NK-92 (cell line): Measurements from ENCODE around the gene SERPINA9.
"Not testable (repeated sequence)": the region's sequence is repeated elsewhere in the genome, so short reads cannot be mapped to it uniquely, and the experiment has no call there.

Experiments used
- DNase-seq: peaks from one replicate; lab custom pipeline; 2025; ENCODE audit not compliant: unreplicated experiment; lab: John Stamatoyannopoulos, UW

The SERPINA9 gene

GRCh38 chr14:94476023-94476422, at the start of gene SERPINA9:
Gene SERPINA9 (minus strand): TSS chr14:94476197. CDS start chr14:94469840, 6,357 bp downstream.
- DNase-seq: no peak

DNA sequence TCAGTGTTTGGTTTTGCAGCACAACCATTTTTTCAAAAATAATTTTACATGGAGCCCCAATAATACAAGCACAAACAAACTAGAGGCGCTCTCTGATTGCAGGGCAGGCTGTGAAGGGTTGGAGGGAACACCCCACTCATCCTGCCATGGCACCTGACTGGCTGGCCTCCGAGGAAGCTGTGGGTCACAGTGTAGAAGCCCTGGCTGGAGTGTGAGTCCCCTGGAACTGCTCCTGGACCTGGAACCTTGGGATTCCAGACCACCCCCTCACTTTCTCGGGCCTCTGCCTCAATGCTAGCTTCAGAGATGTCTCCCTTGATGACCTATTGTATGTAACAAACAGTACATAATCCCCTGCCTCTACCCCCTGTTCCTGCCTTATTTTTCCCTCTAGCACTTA, 48.1 kb upstream of the SERPINA9 start:
- DNase-seq: no peak

GRCh38 chr14:94523265-94523664, 47.3 kb upstream of the SERPINA9 start:
- DNase-seq: no peak

DNA sequence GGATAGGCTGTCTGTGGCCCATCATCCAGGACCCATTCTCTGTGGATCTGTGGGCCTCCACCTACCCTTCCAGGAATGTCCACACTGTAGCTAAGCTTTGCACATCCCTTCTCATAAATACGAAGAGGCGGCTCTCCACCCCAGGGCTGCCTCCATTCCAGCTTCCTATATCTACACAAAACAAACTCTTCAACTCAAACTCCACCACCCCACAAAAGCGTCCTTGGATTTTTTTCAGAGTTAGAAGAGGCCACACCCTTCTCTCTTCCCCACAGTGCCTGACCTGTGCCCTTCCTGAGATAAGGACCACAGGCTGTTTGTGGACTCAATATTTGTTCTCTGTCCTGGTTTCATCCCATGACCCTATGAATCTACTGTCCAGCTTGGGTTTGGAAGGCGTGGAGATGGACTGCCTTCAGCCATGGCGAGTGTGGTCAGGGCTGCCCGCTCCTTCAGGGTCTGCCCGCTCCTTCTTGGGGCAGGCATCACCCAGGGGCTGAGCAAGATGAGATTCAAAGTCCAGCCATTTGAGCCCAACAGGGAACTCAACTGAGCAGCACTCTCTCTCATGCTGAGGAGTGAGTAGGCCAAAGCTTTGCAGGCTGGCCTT, 46.2 kb upstream of the SERPINA9 start:
- no peak for DNase-seq

DNA sequence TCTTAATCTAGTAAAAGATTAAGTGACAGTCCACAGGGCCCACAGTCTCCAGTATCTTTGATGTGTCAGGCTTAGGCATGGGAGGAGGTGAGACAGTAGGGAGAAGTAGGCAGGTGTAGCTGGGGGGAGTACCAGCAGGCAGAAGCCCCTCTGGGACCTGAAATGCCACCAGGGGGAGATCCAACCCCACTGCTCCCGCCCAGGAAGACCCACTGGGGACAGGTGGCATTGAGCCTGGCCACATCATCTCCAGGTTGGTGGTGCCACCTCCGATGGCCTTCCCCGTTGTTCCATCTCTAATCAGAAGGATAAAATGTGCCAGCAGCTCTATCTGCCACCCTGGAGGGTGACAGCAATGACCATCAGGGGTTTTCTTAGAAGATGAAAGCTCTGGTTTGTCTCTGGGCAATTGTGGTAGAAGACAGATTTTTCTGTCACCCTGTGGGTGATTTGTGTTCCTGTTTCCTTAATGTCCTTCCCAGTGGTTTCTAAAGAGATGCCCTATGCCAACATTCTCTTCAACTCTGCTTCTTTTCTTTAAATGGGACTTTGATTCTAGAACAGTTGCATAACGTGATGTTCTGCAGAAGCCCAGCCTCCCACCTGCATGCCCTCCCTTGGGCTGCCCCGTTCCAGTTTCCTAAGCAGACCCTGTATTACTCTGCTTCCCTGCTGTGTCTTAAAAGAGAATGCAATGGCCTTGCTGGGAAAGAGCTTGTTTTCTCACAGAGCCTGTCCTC, 45.5 kb upstream of the SERPINA9 start:
- no peak for DNase-seq

- no peak for DNase-seq
Measured at GRCh38 chr14:94517641-94518257, 41.8 kb upstream of the SERPINA9 start.

- no peak for DNase-seq
Measured at GRCh38 chr14:94517248-94517640, 41.2 kb upstream of the SERPINA9 start.

GRCh38 chr14:94515856-94516255, 39.9 kb upstream of the SERPINA9 start:
- no peak for DNase-seq

DNA sequence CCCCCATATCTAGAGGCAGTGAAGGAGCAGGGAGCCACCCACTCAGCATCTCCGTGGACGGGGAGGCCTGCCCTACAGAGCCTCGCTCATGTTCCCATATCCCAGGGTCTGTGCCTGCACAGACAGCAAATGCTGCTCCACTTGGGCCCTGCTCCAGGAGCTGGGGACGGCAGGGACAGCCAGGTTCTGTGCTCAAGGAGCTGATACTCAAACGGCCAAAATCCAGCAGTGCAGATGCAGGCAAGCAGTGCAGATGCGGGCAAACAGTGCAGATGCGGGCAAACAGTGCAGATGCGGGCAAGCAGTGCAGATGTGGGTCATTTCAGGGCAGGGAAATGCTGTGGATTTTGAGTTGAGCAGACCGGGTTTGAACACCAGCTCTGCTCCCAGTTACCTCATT, 39.4 kb upstream of the SERPINA9 start:
- DNase-seq: no peak

DNA sequence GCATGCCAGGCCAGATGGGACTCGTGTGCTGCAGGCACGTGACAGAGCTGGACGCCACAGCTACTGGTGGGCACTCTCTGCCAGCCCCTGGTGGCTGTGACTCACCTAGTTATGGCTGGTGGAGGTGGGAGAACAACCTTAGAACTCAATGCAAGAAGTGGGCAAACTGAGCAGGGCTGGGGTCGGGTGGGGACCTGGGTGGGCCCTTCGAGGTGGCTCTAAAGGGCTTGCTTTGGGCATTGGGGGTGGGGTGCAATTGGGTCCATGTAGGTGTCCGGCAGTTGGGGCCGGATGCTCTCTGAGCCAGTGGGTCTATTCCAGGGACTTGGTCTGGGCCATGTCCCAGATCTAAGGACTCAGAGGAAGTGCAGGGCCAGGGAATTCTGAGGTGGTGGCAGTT, 38.4 kb upstream of the SERPINA9 start:
- DNase-seq: no peak

DNA sequence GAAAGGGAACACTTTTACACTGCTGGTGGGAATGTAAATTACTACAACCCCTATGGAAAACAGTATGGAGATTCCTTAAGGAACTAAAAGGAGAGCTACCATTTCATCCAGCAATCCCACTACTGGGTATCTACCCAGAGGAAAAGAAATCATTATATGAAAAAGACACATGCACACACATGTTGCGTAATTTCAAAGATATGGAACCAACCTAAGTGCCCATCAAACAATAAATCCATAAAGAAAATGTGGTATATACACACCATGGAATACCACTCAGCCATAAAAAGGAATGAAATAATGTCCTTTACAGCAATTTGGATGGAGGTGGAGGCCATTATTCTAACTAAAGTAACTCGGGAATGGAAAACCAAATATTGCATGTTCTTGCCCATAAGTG, 34.5 kb upstream of the SERPINA9 start:
- not testable (repeated sequence) for DNase-seq

GRCh38 chr14:94509356-94509755, 33.4 kb upstream of the SERPINA9 start, which contains the start of gene SERPINA12:
Gene SERPINA12 (minus strand): TSS chr14:94509469. CDS start chr14:94498397, 11,072 bp downstream.
- no peak for DNase-seq

DNA sequence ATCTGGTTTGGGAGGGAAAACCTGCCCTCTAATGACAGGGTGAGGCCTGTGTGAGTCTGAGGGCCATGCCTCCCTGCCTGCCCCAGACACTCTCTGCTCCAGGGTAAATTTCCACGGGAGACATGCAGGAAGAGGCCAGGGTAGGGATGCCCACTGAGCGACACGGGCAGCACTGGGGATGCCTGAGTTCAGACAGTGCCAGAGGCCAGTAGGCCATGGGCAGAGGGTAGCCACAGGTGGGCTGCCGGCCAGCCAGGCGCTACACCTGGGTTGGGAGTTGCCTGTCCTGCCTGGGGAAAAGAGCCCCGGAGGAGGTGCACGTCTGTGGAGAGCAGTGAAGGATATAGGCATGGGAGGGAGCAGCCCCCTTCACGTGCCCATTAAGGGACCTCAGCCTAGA, 29.6 kb upstream of the SERPINA9 start:
- DNase-seq: no peak

DNA sequence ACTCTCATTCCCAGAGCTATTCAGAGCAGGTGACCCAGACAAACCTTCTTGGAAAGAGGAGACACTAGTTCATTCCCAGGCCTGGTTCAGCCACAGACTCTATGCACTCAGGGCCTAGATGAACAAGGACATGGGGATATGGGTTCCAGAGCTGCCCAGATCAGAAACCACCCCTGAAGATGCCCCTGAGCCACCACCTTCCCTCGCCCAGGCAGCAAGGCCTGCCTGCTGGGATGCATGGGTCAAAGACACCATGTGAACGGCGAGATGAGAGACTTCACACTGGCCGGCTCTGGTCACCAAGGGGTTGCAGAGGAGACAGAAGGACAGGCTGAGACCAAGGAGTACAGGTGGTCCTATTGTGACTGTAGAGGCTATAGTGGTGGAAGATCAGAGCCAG, 29.2 kb upstream of the SERPINA9 start:
- no peak for DNase-seq

- no peak for DNase-seq
Measured at GRCh38 chr14:94501588-94502516, 25.9 kb upstream of the SERPINA9 start.

DNA sequence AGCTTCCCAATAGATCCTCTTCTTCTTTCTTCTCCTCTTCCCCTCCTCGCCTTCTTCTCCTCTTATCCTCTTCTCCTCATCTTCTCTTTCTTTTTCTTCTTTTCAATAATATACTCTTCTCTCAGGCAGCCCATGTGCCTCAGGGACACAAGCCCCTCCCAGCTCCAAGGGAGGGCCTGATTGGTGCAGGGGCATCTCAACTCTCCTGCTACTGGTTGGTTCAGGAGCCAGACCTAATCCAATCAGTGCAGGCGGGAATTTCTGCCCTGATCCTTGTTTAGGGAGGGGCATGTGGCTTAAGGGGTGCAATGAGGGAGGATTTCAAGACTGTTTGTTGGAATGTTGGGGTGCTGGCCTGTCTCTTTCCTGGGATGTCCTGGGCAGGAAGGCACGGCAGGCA, 24.3 kb upstream of the SERPINA9 start:
- no peak for DNase-seq

DNA sequence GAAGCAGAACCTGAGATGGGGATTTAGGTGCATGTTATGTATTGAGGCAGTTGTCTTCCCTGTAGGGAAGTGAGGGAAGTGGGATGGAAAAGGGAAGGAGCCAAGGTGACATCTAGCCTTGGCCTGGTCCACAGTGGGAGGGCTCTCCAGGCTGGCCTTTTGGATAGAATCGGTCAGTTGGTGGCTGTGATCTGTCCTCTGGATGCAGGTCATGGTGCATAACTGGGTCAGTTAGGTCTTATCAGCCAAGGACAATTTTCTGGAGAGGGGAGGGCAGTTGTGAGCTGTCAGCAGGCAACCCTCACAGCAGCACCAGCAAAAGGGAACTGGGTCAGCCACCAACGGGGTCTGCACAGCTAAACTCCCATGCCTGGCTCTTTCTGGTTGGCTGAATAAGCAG, 23.7 kb upstream of the SERPINA9 start:
- DNase-seq: no peak

DNA sequence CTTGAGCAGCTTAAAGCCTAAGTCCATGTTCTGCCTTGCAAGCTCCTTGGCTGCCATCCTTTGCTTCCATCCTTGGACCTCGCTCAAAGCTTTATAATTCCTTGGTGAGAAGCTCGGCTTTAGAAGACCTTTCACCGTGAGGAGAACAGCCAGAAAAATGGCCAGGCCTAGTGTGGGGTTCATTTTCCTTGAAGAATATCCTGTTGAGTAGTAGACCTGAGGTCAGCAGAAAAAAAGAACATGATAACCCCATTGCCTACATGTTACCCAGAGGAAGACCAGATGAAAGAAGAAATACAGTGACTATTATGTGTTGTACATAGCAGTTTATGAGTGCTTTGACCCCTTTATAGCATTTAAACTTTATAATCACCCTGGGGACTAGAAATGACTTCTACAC, 22.2 kb upstream of the SERPINA9 start:
- DNase-seq: no peak

- DNase-seq: no peak
Measured at GRCh38 chr14:94494085-94494484, 18.1 kb upstream of the SERPINA9 start.

DNA sequence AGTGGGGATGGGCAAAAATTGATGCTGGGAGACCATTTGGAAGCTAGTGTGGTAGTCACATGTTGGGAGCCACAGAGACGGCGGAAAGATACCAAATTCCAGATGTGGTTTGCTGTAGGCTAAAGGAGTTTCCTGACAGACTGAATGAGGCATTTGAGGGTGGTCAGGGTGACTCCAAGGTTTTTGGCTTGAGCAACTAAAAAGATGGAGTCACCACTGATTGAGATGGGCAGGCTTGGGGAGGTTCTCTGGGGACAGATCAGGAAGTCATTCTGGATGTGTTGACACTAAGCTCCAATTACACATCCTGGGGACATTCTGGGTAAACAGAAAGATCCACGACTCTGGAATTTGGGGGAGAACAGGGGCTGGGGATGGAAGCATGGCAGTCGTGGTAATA, 15.5 kb upstream of the SERPINA9 start:
- no peak for DNase-seq

- DNase-seq: no peak
Measured at GRCh38 chr14:94489336-94489735, 13.3 kb upstream of the SERPINA9 start.
